Measurements from ENCODE around the gene NPTN. TPM values are rescaled to one million over a fixed set of nuclear protein-coding genes. Genes with fewer than 3 reads are reported as not detected.

Gene NPTN
- total RNA-seq, 2 donors from 2014 or later, result 85.4 to 110 TPM

DNA sequence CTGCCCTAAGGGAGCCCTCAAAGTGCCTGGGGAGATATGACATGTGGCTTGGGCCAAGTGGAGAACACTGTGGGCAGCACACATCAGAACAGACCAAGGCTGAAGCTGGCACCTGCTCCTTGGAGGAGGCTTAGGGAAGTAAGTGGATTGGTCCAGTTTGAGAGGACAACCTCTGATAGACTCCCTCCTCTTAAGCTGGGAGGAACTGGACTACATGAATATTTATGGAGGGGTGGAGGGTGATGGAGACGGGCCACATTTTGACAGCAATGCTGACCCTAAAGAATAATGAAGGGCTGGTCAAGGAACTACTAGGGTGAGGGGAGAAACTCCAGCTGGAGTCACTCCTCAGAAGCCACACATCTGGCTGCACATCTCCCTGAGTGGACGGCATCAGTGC, 44.5 kb upstream of the NPTN start:
- no peak overlapping the region for H3K27ac ChIP-seq (ENCODE audit: low read depth, low read length)
- H3K9ac ChIP-seq (ENCODE audit: extremely low read depth, low read length, poor library complexity, severe bottlenecking), result no peak overlapping the region
- H3K36me3 ChIP-seq (ENCODE audit: control insufficient read depth, insufficient read depth, low read length), result no peaks in the 10 kb centered on the region
- no peaks in the 10 kb centered on the region for H3K9me3 ChIP-seq (ENCODE audit: control insufficient read depth, low read length)
- peaks cover 4% of the 10 kb centered on the region for H3K4me1 Mint-ChIP-seq
- TF ChIP-seq CTCF (conservative IDR thresholded peaks at IDR 0.05), result no peak
- no peaks in the 10 kb centered on the region for H3K36me3 Mint-ChIP-seq (ENCODE audit: low read depth)
- no peak overlapping the region for H3K4me3 Mint-ChIP-seq
- WGBS, 2 experiments (ENCODE audit: insufficient coverage in 1 of 2, insufficient read length in 1 of 2), result 79 to 100% methylated on average over 1 to 2 of the region's 2 CpGs
- peaks cover 3% of the 10 kb centered on the region for H3K4me1 ChIP-seq (ENCODE audit: control insufficient read depth, insufficient read depth, low read length)
- H3K27me3 ChIP-seq (ENCODE audit: control insufficient read depth, insufficient read depth, low read length, poor library complexity, severe bottlenecking), result peaks cover 47% of the 10 kb centered on the region
- H3K9me3 Mint-ChIP-seq, result no peaks in the 10 kb centered on the region
- H3K27ac Mint-ChIP-seq, result no peak overlapping the region
- DNase-seq, result no peak
- H3K4me3 ChIP-seq (ENCODE audit: low read length), result no peak overlapping the region
- peaks cover 20% of the 10 kb centered on the region for H3K27me3 Mint-ChIP-seq (ENCODE audit: insufficient read depth)

- Mint-ChIP-seq H3K9me3 (no peaks in the 10 kb centered on the region), H3K4me3 (no peak overlapping the region), H3K27ac (no peak overlapping the region), H3K27me3 (ENCODE audit: insufficient read depth) (peaks cover 18% of the 10 kb centered on the region), H3K4me1 (peaks cover 4% of the 10 kb centered on the region), H3K36me3 (ENCODE audit: low read depth) (no peaks in the 10 kb centered on the region)
- no peaks in the 10 kb centered on the region for H3K9me3 ChIP-seq (ENCODE audit: control insufficient read depth, low read length)
- peaks cover 45% of the 10 kb centered on the region for H3K27me3 ChIP-seq (ENCODE audit: control insufficient read depth, insufficient read depth, low read length, poor library complexity, severe bottlenecking)
- H3K4me3 ChIP-seq (ENCODE audit: low read length), result no peak overlapping the region
- H3K36me3 ChIP-seq (ENCODE audit: control insufficient read depth, insufficient read depth, low read length), result no peaks in the 10 kb centered on the region
- no peak overlapping the region for H3K27ac ChIP-seq (ENCODE audit: low read depth, low read length)
- no peak overlapping the region for H3K9ac ChIP-seq (ENCODE audit: extremely low read depth, low read length, poor library complexity, severe bottlenecking)
- TF ChIP-seq CTCF (conservative IDR thresholded peaks at IDR 0.05), result peak; percentile 85
- peaks cover 3% of the 10 kb centered on the region for H3K4me1 ChIP-seq (ENCODE audit: control insufficient read depth, insufficient read depth, low read length)
- WGBS, 2 experiments (ENCODE audit: insufficient coverage in 1 of 2, insufficient read length in 1 of 2), result 47 to 63% methylated on average over 3 to 5 of the region's 5 CpGs
- peak; percentile 91 for DNase-seq
These were observed 44.0 kb upstream of the NPTN start for GRCh38 chr15:73677146-73677607.

DNA sequence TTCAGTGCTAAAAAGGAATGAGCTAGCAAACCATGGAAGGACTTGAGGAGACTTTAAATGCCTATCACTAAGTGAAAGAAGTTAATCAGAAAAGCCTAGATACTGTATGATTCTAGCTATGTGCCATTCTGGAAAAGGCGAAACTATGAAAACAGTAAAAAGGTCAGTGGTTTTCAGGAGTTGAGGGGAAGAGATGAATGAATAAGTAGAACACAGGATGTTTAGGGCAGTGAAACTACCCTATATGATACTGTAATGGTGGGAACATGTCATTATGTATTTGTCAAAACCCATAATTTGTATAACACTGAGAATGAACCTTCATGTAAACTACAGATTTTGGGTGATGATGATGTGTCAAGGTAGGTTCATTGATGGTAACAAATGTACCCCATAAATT, 41.4 kb upstream of the NPTN start:
- WGBS, 2 experiments (ENCODE audit: insufficient coverage in 1 of 2, insufficient read length in 1 of 2), result 96 to 100% methylated on average over 1 of the region's 1 CpG
- peaks cover 2% of the 10 kb centered on the region for H3K27me3 Mint-ChIP-seq (ENCODE audit: insufficient read depth)
- no peak for TF ChIP-seq CTCF (conservative IDR thresholded peaks at IDR 0.05)

More for the DNA sequence above, 41.4 kb upstream of the NPTN start:
- Mint-ChIP-seq H3K27ac (no peak overlapping the region), H3K36me3 (ENCODE audit: low read depth) (no peaks in the 10 kb centered on the region), H3K4me1 (peaks cover 4% of the 10 kb centered on the region), H3K4me3 (no peak overlapping the region), H3K9me3 (no peaks in the 10 kb centered on the region)
- Histone ChIP-seq H3K36me3 (ENCODE audit: control insufficient read depth, insufficient read depth, low read length) (no peaks in the 10 kb centered on the region), H3K27me3 (ENCODE audit: control insufficient read depth, insufficient read depth, low read length, poor library complexity, severe bottlenecking) (peaks cover 23% of the 10 kb centered on the region), H3K4me1 (ENCODE audit: control insufficient read depth, insufficient read depth, low read length) (peaks cover 3% of the 10 kb centered on the region), H3K9ac (ENCODE audit: extremely low read depth, low read length, poor library complexity, severe bottlenecking) (no peak overlapping the region), H3K27ac (ENCODE audit: low read depth, low read length) (no peak overlapping the region), H3K4me3 (ENCODE audit: low read length) (no peak overlapping the region), H3K9me3 (ENCODE audit: control insufficient read depth, low read length) (no peaks in the 10 kb centered on the region)
- no peak for DNase-seq

Measured in endodermal cell (in vitro differentiated cells).